ENCODE data around the gene YKT6.
A peak's percentile ranks its signal among the peaks of the same experiment; 100 is the strongest.

The YKT6 gene

GRCh38 chr7:44229546-44230105, 28.8 kb downstream of the YKT6 start:
- TF ChIP-seq CTCF (conservative IDR thresholded peaks at IDR 0.05; ENCODE audit: low read depth, low read length) = no peak
- no peak overlapping the region for H3K4me3 ChIP-seq (ENCODE audit: low read length)
- DNase-seq (ENCODE audit: low read depth) = no peak

- no peak for DNase-seq (ENCODE audit: low read depth)
- H3K4me3 ChIP-seq (ENCODE audit: low read length) = no peak overlapping the region
- no peak for TF ChIP-seq CTCF (conservative IDR thresholded peaks at IDR 0.05; ENCODE audit: low read depth, low read length)
Measured at GRCh38 chr7:44230286-44230685, 29.5 kb downstream of the YKT6 start.

GRCh38 chr7:44231088-44231487, 30.3 kb downstream of the YKT6 start:
- H3K4me3 ChIP-seq (ENCODE audit: low read length) = no peak overlapping the region
- TF ChIP-seq CTCF (conservative IDR thresholded peaks at IDR 0.05; ENCODE audit: low read depth, low read length) = peak; percentile 34
- DNase-seq (ENCODE audit: low read depth) = no peak

GRCh38 chr7:44232396-44232795, 31.6 kb downstream of the YKT6 start:
- DNase-seq (ENCODE audit: low read depth) = no peak
- no peak for TF ChIP-seq CTCF (conservative IDR thresholded peaks at IDR 0.05; ENCODE audit: low read depth, low read length)
- no peak overlapping the region for H3K4me3 ChIP-seq (ENCODE audit: low read length)

GRCh38 chr7:44232901-44233715, 32.3 kb downstream of the YKT6 start:
- no peak for DNase-seq (ENCODE audit: low read depth)
- H3K4me3 ChIP-seq (ENCODE audit: low read length) = no peak overlapping the region
- TF ChIP-seq CTCF (conservative IDR thresholded peaks at IDR 0.05; ENCODE audit: low read depth, low read length) = no peak

- no peak for DNase-seq (ENCODE audit: low read depth)
- no peak for TF ChIP-seq CTCF (conservative IDR thresholded peaks at IDR 0.05; ENCODE audit: low read depth, low read length)
- no peak overlapping the region for H3K4me3 ChIP-seq (ENCODE audit: low read length)
Measured at GRCh38 chr7:44235066-44235465, 34.3 kb downstream of the YKT6 start.

Data from retinal pigment epithelial cell (primary cell).